Vagina (tissue), 2 donors: ENCODE measurements around the gene WDR38.

Experiments
- POLR2A ChIP-seq, 2 donors: fragments of 450-650 bp; IDR thresholded peaks; one replicate each; pipeline ENCODE4 v1.6.1; 2017; ENCODE audit warnings: antibody characterized with exemption in 2 of 2, mild to moderate bottlenecking in 2 of 2, moderate library complexity in 2 of 2
- POLR2AphosphoS5 ChIP-seq, 2 donors: sonication (generic); formaldehyde crosslinking; IDR thresholded peaks; one replicate each; pipeline ENCODE4 v1.9.0; 2017; ENCODE audit warnings: antibody characterized with exemption in 2 of 2, mild to moderate bottlenecking in 2 of 2, low read depth in 1 of 2; ENCODE audit not compliant: insufficient read depth in 1 of 2
- TF ChIP-seq, protein P1 (sequence below), 3 experiments: fragments of 450-650 bp in 2 of 3; fragments of 200-600 bp in 1 of 3; sonication (generic) in 1 of 3; IDR thresholded peaks; one replicate each; pipeline ENCODE4 v1.5.1; 2017 to 2019; ENCODE audit warnings: antibody characterized with exemption in 3 of 3, mild to moderate bottlenecking in 2 of 3, moderate library complexity in 2 of 3

DNA sequence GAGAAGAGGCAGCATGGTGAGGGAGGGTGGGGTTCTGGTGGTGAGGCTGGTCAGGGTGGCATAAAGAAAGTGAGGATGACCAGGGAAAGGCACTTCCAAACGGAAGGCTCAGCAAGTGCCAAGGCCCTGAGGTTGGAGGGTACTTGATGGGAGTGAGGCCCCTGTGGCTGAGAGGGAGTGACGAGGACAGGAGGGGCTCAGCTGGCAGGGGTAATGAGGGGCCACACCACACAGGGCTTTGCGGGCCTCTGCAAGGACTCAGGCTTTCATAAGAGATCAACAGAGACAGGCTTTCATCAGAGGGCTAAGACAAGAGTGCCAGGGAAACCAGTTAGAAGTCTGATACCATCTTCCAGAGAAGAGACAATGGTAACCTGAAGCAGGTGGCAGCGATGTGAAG lies 32.3 kb downstream of the WDR38 start:
- TF ChIP-seq, protein P1, sequence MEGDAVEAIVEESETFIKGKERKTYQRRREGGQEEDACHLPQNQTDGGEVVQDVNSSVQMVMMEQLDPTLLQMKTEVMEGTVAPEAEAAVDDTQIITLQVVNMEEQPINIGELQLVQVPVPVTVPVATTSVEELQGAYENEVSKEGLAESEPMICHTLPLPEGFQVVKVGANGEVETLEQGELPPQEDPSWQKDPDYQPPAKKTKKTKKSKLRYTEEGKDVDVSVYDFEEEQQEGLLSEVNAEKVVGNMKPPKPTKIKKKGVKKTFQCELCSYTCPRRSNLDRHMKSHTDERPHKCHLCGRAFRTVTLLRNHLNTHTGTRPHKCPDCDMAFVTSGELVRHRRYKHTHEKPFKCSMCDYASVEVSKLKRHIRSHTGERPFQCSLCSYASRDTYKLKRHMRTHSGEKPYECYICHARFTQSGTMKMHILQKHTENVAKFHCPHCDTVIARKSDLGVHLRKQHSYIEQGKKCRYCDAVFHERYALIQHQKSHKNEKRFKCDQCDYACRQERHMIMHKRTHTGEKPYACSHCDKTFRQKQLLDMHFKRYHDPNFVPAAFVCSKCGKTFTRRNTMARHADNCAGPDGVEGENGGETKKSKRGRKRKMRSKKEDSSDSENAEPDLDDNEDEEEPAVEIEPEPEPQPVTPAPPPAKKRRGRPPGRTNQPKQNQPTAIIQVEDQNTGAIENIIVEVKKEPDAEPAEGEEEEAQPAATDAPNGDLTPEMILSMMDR (IDR thresholded peaks at IDR 0.05) = no peak
- TF ChIP-seq POLR2A (IDR thresholded peaks at IDR 0.05) (no peak), POLR2AphosphoS5 (IDR thresholded peaks at IDR 0.05; ENCODE audit: insufficient read depth in 1 of 2, low read depth in 1 of 2) (no peak)
